Panc1 (cell line): ENCODE data around the gene RBM41. TPM values are rescaled to one million over a fixed set of nuclear protein-coding genes. Genes with fewer than 3 reads are reported as not detected.
A peak's percentile ranks its signal among the peaks of the same experiment; 100 is the strongest.

Experiments used
- ATAC-seq: fragments of 200-7000 bp; cut with Tn5 transposase; 2 replicates; pipeline ENCODE4 v1.9.1; 2020; ENCODE audit warnings: mild to moderate bottlenecking, moderate library complexity
- BruUV-seq: library from RNA; stranded (reverse); fragments of 400-500 nt; replicated peaks from 2 replicates; lab custom pipeline; 2021; lab: Mats Ljungman, UMichigan
- CTCF ChIA-PET: fragments of 300-600 bp; sonication (Branson Sonifier 250); formaldehyde crosslinking; loops from one replicate; lab custom pipeline; 2022; ENCODE audit warnings: antibody characterized with exemption; lab: Charles Lee
- POLR2A ChIA-PET: fragments of 300-600 bp; sonication (Branson Sonifier 250); formaldehyde crosslinking; loops from one replicate; lab custom pipeline; 2022; ENCODE audit warnings: antibody characterized with exemption; lab: Charles Lee
- DNase-seq: peaks from one replicate; pipeline ENCODE4 v3.0.0-alpha.2; 2010; ENCODE audit warnings: low read depth, low spot score
- H3K27ac ChIP-seq: 2 replicates; pipeline ENCODE4 v1.5.1; 2011; ENCODE audit warnings: mild to moderate bottlenecking, low read length, inconsistent platforms
- H3K27me3 ChIP-seq: fragments of 200-500 bp; sonication (Bioruptor generic); 2 replicates; pipeline ENCODE4 v1.6.0; 2014; ENCODE audit warnings: low read length, inconsistent platforms; ENCODE audit not compliant: control insufficient read depth, insufficient read depth
- H3K36me3 ChIP-seq: fragments of 200-500 bp; sonication (Bioruptor generic); 2 replicates; pipeline ENCODE4 v1.5.1; 2014; ENCODE audit warnings: inconsistent platforms, mild to moderate bottlenecking, low read length, moderate library complexity; ENCODE audit not compliant: control insufficient read depth, insufficient read depth
- H3K4me1 ChIP-seq: 2 replicates; pipeline ENCODE4 v1.5.1; 2011; ENCODE audit warnings: inconsistent platforms, mild to moderate bottlenecking, low read length, moderate library complexity; ENCODE audit not compliant: control insufficient read depth, insufficient read depth
- H3K4me3 ChIP-seq, 2 experiments: 2 replicates each; pipeline ENCODE4 v1.5.1; 2011 to 2012; ENCODE audit warnings: low read depth in 2 of 2, low read length in 2 of 2, mild to moderate bottlenecking in 2 of 2, inconsistent platforms in 1 of 2, moderate library complexity in 1 of 2
- H3K9me3 ChIP-seq: fragments of 200-500 bp; sonication (Bioruptor generic); 2 replicates; pipeline ENCODE4 v1.5.1; 2014; ENCODE audit warnings: low read depth, mild to moderate bottlenecking, inconsistent platforms, low read length, moderate library complexity; ENCODE audit not compliant: control insufficient read depth, insufficient read depth
- CTCF ChIP-seq: fragments of 450-650 bp; IDR thresholded peaks from 2 replicates; pipeline ENCODE4 v1.5.1; 2017; ENCODE audit warnings: mild to moderate bottlenecking
- POLR2AphosphoS5 ChIP-seq: IDR thresholded peaks from 2 replicates; pipeline ENCODE4 v1.6.1; 2012; ENCODE audit warnings: mild to moderate bottlenecking, low read depth, low read length, moderate library complexity
- REST ChIP-seq, 2 experiments: IDR thresholded peaks; 2 replicates each; pipeline ENCODE4 v1.6.1; 2011 to 2012; ENCODE audit warnings: low read depth in 2 of 2, control low read depth in 1 of 2, low read length in 1 of 2, mild to moderate bottlenecking in 1 of 2, moderate library complexity in 1 of 2; ENCODE audit not compliant: insufficient read depth in 1 of 2
- SIN3A ChIP-seq: IDR thresholded peaks from 2 replicates; pipeline ENCODE4 v1.6.1; 2012; ENCODE audit warnings: low read depth, mild to moderate bottlenecking, low read length, moderate library complexity, borderline replicate concordance; ENCODE audit not compliant: insufficient read depth
- TCF7L2 ChIP-seq: IDR thresholded peaks from 2 replicates; pipeline ENCODE4 v1.6.1; 2011; ENCODE audit warnings: mild to moderate bottlenecking, low read depth, low read length, inconsistent platforms
- in situ Hi-C: cut with HindIII; loops from 2 replicates; pipeline ENCODE4 v1.10.0; 2016; ENCODE audit warnings: low sequenced_read_pairs, low pct_unique_long_range_greater_than_20kb
- intact Hi-C: fragments of 100-400 bp; cut with micrococcal nuclease; formaldehyde crosslinking; loops from one replicate; pipeline ENCODE4 v1.10.0; 2022; ENCODE audit not compliant: unreplicated experiment
- total RNA-seq: library from RNA; stranded (reverse); gene quantifications from one replicate; pipeline ENCODE4 v1.2.1, GENCODE V29; 2021; ENCODE audit not compliant: unreplicated experiment

Gene RBM41
- total RNA-seq, 1 experiment from 2014 or later = 15.1 TPM

GRCh38 chrX:107117993-107118321 is 665 bp downstream of the RBM41 start:
- no TSS peak for BruUV-seq
- no peaks in the 10 kb centered on the region for H3K27me3 ChIP-seq
- intact Hi-C loops (no loop called here), in situ Hi-C loops (no loop called here)
- ATAC-seq (peak; percentile 22; the same call in 1 of the 2 replicates), DNase-seq (no peak)
- ChIA-PET POLR2A (no interaction called here), CTCF (no interaction called here)
- H3K4me3 ChIP-seq = peak overlapping the region; percentile 61 to 82
- peaks cover 10% of the 10 kb centered on the region; the same call in 1 of the 2 replicates for H3K36me3 ChIP-seq
- H3K4me1 ChIP-seq = no peaks in the 10 kb centered on the region; the same call in 1 of the 2 replicates
- no peaks in the 10 kb centered on the region for H3K9me3 ChIP-seq
- TF ChIP-seq TCF7L2 (no peak), REST (IDR thresholded peaks at IDR 0.05; ENCODE audit: insufficient read depth in 1 of 2, low read depth in 2 of 2, low read length in 1 of 2) (no peak), SIN3A (no peak), CTCF (no peak), POLR2AphosphoS5 (no peak)
- H3K27ac ChIP-seq = peak overlapping the region; percentile 76

GRCh38 chrX:107107459-107107858 is 11.2 kb downstream of the RBM41 start:
- intact Hi-C loops = no loop called here
- DNase-seq (no peak), ATAC-seq (no peak)

More at GRCh38 chrX:107107459-107107858, 11.2 kb downstream of the RBM41 start:
- Histone ChIP-seq H3K27me3 (no peaks in the 10 kb centered on the region), H3K9me3 (no peaks in the 10 kb centered on the region), H3K4me3 (no peak overlapping the region), H3K36me3 (peaks cover 4% of the 10 kb centered on the region; the same call in 1 of the 2 replicates), H3K4me1 (no peaks in the 10 kb centered on the region), H3K27ac (no peak overlapping the region)
- POLR2A ChIA-PET = no interaction called here
- no TSS peak for BruUV-seq
- TF ChIP-seq CTCF (no peak), SIN3A (no peak), TCF7L2 (no peak), POLR2AphosphoS5 (no peak), REST (IDR thresholded peaks at IDR 0.05; ENCODE audit: insufficient read depth in 1 of 2, low read depth in 2 of 2, low read length in 1 of 2) (no peak)
- CTCF ChIA-PET = no interaction called here
- in situ Hi-C loops = no loop called here
